ENCODE results near the gene DYNC2H1. TPM values are rescaled to one million over a fixed set of nuclear protein-coding genes. Genes with fewer than 3 reads are reported as not detected.

Gene DYNC2H1
- total RNA-seq, 1 donor from 2014 or later, result 25.3 TPM

DNA sequence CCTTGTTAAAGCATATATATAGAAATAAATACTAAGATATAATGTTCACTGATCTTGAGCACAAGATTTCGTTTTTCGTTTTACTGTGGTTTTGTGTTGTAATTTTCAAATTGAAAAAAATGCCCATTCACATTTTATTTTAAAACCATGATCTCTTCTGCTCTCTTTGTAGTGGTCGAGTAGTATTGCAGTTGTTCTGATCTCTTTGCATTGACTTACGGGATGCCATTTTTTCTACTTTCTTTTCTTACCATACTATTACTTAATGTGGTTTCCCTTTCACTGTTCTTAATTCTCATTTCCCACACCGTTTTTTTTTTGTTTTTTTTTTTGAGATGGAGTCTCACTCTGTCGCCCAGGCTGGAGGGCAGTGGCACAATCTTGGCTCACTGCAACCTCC lies 289.6 kb downstream of the DYNC2H1 start:
- no peak for DNase-seq (ENCODE audit: extremely low spot score in 2 of 2)
- Histone ChIP-seq H3K9me3 (no peaks in the 10 kb centered on the region), H3K4me1 (no peaks in the 10 kb centered on the region), H3K27me3 (no peaks in the 10 kb centered on the region), H3K4me3 (no peak overlapping the region), H3K36me3 (no peaks in the 10 kb centered on the region), H3K27ac (no peak overlapping the region)
- intact Hi-C loops (cut with DNase I), result no loop called here
- TF ChIP-seq, protein P1, sequence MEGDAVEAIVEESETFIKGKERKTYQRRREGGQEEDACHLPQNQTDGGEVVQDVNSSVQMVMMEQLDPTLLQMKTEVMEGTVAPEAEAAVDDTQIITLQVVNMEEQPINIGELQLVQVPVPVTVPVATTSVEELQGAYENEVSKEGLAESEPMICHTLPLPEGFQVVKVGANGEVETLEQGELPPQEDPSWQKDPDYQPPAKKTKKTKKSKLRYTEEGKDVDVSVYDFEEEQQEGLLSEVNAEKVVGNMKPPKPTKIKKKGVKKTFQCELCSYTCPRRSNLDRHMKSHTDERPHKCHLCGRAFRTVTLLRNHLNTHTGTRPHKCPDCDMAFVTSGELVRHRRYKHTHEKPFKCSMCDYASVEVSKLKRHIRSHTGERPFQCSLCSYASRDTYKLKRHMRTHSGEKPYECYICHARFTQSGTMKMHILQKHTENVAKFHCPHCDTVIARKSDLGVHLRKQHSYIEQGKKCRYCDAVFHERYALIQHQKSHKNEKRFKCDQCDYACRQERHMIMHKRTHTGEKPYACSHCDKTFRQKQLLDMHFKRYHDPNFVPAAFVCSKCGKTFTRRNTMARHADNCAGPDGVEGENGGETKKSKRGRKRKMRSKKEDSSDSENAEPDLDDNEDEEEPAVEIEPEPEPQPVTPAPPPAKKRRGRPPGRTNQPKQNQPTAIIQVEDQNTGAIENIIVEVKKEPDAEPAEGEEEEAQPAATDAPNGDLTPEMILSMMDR (IDR thresholded peaks at IDR 0.05), result no peak
- TF ChIP-seq POLR2AphosphoS5 (IDR thresholded peaks at IDR 0.05; ENCODE audit: insufficient read depth in 1 of 2, low read depth in 1 of 2) (no peak), POLR2A (IDR thresholded peaks at IDR 0.05) (no peak)

DNA sequence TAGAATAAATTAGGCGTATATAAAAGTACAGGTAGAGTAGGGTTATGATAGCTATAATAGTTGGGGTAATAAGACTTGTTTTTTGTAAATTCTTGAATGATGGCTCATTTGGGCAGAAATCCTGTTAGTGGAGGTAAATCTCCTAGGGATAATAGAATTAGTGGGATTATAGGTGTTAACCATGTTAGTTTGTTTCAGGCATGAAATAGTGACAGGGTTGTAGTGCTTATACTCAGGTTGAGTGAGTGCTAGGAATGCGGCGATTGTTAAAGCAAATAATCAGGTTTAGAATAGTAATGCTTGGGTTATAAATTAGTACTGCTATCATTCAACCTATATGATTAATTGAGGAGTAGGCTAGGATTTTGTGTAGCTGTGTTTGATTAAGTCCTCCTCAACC lies 297.1 kb downstream of the DYNC2H1 start:
- H3K9me3 ChIP-seq, result no peaks in the 10 kb centered on the region
- H3K36me3 ChIP-seq, result no peaks in the 10 kb centered on the region
- H3K4me3 ChIP-seq, result no peak overlapping the region
- intact Hi-C loops (cut with DNase I), result no loop called here
- no peaks in the 10 kb centered on the region for H3K27me3 ChIP-seq
- H3K4me1 ChIP-seq, result no peaks in the 10 kb centered on the region
- H3K27ac ChIP-seq, result no peak overlapping the region
- TF ChIP-seq, protein P1 (IDR thresholded peaks at IDR 0.05), result no peak
- TF ChIP-seq POLR2AphosphoS5 (IDR thresholded peaks at IDR 0.05; ENCODE audit: insufficient read depth in 1 of 2, low read depth in 1 of 2) (no peak), POLR2A (IDR thresholded peaks at IDR 0.05) (no peak)
- DNase-seq (ENCODE audit: extremely low spot score in 2 of 2), result no peak

DNA sequence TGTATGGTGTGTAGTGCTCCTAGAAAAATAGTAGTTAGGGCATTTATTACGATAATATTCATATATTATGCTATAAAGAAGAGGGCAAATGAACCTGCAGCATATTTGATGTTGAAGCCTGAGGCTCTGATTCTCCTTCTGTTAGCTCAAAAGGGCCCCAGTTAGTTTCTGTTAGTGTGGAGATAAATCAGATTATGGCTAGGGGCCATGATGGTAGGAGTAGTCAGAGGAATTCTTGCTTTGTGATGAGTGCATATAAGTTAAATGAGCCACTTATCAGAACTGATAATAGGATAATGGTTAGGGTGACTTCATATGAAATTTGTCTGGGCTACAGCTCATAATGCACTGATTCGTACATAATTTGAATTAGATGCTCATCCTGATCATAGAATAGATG lies 298.4 kb downstream of the DYNC2H1 start:
- H3K27ac ChIP-seq, result no peak overlapping the region

DNA sequence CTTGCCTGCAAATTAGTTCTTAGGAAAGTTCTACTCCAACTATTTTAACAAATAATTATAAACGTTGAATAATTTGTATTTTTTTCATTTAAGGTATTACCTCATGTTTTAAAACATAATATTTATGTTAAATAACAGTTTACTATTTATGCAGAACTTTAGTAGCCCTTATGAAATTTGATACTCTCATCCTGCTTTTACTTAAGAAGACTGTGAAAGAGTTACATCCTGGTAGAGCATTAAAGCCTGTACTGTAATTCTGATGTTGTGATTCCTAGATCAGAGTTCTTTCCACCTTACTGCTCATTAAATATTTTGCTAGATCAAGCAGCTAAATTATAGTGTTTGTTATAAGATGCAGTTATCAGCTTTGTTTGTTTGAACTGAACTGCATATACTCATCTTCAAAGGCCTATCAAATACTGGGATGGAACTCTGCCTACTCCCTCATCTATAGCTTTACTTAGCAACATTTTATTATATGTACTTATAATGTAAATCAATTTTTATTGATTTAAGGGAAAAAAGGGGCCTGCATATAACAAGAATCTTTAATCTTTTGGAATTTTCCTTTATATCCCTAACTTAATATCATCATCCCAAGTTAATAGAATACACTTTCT lies 304.2 kb downstream of the DYNC2H1 start:
- Histone ChIP-seq H3K27me3 (no peaks in the 10 kb centered on the region), H3K4me3 (no peak overlapping the region), H3K4me1 (no peaks in the 10 kb centered on the region), H3K27ac (no peak overlapping the region), H3K36me3 (no peaks in the 10 kb centered on the region), H3K9me3 (no peaks in the 10 kb centered on the region)
- no peak for DNase-seq (ENCODE audit: extremely low spot score in 2 of 2)
- TF ChIP-seq POLR2AphosphoS5 (IDR thresholded peaks at IDR 0.05; ENCODE audit: insufficient read depth in 1 of 2, low read depth in 1 of 2) (no peak), POLR2A (IDR thresholded peaks at IDR 0.05) (no peak)
- TF ChIP-seq, protein P1 (IDR thresholded peaks at IDR 0.05), result no peak
- intact Hi-C loops (cut with DNase I), result no loop called here

More for the DNA sequence above, 298.4 kb downstream of the DYNC2H1 start:
- Histone ChIP-seq H3K36me3 (no peaks in the 10 kb centered on the region), H3K27me3 (no peaks in the 10 kb centered on the region), H3K9me3 (no peaks in the 10 kb centered on the region), H3K4me3 (no peak overlapping the region), H3K4me1 (no peaks in the 10 kb centered on the region)
- DNase-seq (ENCODE audit: extremely low spot score in 2 of 2), result no peak
- TF ChIP-seq POLR2AphosphoS5 (IDR thresholded peaks at IDR 0.05; ENCODE audit: insufficient read depth in 1 of 2, low read depth in 1 of 2) (no peak), POLR2A (IDR thresholded peaks at IDR 0.05) (no peak)
- TF ChIP-seq, protein P1 (IDR thresholded peaks at IDR 0.05), result no peak
- intact Hi-C loops (cut with DNase I), result no loop called here

DNA sequence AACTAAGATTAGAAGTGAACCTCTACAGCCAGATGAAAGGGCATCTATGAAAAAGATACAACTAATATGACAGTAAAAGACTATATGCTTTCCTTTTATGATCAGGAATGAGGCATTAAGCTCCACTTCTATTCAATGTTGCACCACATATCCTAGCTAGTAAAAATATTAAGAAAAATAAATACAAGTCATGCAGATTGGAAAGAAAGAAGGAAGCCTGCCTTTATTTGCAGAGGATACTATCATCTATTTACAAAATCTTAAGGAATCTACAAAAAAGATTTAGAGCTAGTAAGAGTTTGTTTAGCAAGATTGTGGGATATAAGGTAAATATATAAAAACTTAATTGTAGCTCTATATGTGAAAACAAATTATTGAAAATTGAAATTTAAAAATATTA lies 308.8 kb downstream of the DYNC2H1 start:
- no peaks in the 10 kb centered on the region for H3K36me3 ChIP-seq
- intact Hi-C loops (cut with DNase I), result no loop called here
- no peak overlapping the region for H3K27ac ChIP-seq
- no peaks in the 10 kb centered on the region for H3K9me3 ChIP-seq
- no peaks in the 10 kb centered on the region for H3K4me1 ChIP-seq
- TF ChIP-seq, protein P1 (IDR thresholded peaks at IDR 0.05), result no peak
- TF ChIP-seq POLR2AphosphoS5 (IDR thresholded peaks at IDR 0.05; ENCODE audit: insufficient read depth in 1 of 2, low read depth in 1 of 2) (no peak), POLR2A (IDR thresholded peaks at IDR 0.05) (no peak)
- no peak overlapping the region for H3K4me3 ChIP-seq
- no peak for DNase-seq (ENCODE audit: extremely low spot score in 2 of 2)
- H3K27me3 ChIP-seq, result no peaks in the 10 kb centered on the region
